ENCODE data around the gene SHCBP1L.

The SHCBP1L gene

DNA sequence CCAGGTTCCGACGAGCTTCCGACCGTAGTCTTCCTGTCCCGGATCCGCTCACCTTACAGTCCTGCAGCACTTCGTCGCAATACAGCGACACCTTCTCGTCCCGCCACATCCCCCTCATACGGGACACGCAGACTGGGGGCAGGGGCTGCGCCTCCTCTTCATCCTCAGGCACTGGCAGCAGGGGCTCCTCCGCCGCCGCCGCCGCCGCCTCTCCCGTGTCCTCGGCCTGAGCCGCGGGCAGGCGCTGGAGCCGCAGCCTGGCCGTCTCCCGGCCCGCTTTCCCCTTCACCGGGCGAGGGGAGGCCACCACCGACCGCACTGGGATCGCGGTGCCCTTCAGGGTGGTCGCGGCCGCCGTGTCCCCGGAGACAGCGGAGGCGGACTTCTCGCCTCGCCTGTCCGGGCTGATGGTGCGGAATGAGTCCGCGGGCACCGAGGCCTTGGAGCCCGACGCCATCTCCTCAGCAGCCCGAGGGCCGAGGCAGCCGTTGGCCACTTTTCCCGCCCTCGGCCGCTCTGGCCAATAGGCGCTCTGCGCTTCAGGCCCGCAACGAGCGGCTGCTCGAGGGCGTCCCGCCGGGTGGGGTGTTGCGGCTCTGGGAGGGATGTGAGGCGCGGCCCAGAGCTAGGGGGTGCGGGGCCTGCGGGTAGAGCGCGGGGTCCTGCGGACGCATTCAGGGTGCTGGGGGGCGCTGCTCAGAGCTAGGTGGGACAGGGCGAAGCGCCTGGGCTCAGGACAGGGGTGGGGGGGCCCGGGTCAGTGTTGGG is at the start of gene SHCBP1L:
Gene SHCBP1L, minus strand, starts transcription at position 490 of the 768 bp plus-strand sequence. Its CDS starts 33 bp downstream, at position 457.
- DNase-seq: no peak

DNA sequence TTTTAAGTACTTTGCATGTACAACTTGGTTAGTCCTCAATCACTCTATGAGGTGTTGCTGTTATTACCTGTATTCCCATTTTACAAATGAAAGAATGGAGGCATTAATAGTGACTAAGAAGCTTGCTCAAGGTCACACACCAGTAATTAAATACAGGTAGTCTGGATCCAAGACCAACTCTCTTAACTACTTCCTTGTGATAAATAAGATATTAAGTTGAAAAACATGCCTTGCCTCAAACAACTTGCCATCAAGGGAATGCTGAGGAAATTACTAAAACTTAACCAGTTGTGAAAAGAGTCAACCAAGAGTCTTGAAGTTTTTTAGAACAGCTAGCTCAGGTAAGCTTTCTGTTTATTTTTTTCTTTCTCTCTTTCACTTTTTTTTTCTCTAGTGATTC is 49.3 kb upstream of the SHCBP1L start:
- no peak for DNase-seq

- DNase-seq: no peak
Measured at GRCh38 chr1:183000167-183000962, 47.4 kb upstream of the SHCBP1L start.

- no peak for DNase-seq
Measured at GRCh38 chr1:182998482-182998881, 45.5 kb upstream of the SHCBP1L start.

DNA sequence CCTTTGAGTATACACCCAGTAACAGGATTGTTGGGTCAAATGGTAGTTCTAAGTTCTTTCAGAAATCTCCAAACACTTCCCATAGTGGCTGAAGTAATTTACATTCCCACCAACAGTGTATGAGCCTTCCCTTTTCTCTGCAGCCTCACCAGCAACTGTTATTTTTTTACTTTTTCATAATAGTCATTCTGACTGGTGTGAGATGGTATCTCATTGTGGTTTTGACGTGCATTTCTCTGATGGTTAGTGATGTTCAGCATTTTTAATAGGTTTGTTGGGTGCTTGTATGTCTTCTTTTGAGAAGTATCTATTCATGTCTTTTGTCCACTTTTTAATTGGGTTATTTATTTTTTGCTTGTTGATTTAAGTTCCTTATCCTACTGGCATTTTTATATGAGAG is 43.9 kb upstream of the SHCBP1L start:
- DNase-seq: no peak

DNA sequence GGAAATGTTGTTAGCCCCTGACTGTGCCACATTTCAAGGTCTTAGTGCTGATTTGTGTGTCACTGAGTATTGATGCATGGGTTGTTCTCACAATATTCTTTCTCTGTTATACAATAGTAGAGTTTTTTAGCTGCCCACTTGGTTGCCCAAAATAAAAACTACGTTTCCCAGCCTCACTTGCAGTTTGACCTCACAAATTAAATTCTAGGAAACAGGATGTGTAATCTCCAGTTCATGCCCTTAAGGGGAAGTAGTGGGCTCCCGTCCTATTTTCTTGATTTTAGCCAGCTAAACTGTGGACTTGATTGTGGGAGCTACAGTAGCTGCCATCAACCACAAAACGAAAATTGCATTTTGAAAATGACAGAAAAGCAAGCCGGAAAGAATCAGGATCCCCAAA is 42.9 kb upstream of the SHCBP1L start:
- no peak for DNase-seq

DNA sequence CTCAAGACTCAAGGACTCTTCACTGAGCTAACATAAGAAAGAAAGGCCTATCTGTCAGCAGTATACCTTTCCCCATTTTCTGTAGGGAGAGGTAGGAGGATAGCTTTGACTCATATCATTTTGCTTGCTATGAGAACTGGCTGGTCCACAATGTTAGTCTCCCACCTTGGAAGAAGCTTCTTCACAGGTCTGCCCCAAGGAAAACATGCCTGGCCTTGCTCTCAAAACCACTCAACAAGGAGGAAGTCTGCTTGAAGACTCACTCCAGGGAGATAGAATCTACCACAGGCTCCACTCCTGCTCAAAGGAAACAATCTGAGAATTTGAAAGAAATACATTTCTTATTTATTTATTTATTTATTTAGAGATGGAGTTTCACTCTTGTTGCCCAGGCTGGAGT is 40.8 kb upstream of the SHCBP1L start:
- DNase-seq: no peak

- no peak for DNase-seq
Measured at GRCh38 chr1:182990413-182991144, 37.6 kb upstream of the SHCBP1L start.

GRCh38 chr1:182985876-182986275 is 32.9 kb upstream of the SHCBP1L start:
- DNase-seq: no peak

- no peak for DNase-seq
Measured at GRCh38 chr1:182984621-182985020, 31.7 kb upstream of the SHCBP1L start.

DNA sequence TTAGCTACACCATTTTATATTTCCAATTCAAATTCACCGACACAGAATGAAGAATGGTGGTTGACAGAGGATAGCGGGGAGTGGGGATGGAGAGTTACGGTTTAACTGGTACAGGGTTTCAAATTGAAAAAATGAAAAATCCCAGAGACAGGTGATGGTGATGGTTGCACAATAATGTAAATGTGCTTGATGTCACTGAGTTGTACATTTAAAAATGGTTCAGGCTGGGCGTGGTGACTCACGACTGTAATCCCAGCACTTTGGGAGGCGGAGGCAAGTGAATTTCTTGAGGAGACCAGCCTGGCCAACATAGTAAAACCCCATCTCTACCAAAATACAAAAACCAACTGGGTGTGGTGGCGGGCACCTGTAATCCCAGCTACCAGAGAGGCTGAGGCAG is 31.2 kb upstream of the SHCBP1L start:
- DNase-seq: no peak

- DNase-seq: no peak
Measured at GRCh38 chr1:182978151-182978853, 25.3 kb upstream of the SHCBP1L start.

DNA sequence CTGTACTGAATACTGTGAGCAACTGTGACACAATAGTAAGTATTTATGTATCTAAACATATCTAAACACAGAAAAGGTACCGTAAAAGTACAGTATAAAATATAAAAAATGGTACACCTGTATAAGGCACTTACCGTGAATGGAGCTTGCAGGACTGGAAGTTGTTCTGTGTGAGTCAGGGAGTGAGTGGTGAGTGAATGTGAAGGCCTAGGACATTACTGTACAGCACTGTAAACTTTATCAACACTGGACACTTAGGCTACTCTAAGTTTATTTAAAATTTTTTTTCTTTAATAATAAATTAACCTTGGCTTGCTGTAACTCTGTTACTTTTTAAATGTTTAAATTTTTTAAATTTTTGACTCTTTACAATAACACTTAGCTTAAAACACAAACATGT is 24.5 kb upstream of the SHCBP1L start:
- no peak for DNase-seq

- no peak for DNase-seq
Measured at GRCh38 chr1:182974506-182975191, 21.7 kb upstream of the SHCBP1L start.

DNA sequence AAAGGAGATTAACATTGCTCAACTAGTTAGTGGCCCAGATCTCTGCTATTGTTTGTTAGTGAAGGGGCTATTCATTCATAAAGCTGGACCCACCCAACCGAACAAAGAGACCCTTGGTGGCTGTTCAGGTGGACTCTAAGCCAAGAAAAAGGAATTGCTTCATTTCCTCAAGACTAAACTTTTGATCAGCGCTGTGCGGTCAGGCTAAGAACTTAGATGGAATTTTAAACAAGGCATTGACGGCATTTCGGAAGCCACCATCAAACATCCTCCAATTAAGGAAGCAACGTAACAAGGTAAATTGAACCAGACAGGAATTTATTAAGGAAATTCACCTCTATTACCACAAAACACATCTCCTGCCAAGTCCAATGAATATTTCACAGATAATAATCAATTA is 19.9 kb upstream of the SHCBP1L start:
- no peak for DNase-seq

- no peak for DNase-seq
Measured at GRCh38 chr1:182972231-182972630, 19.3 kb upstream of the SHCBP1L start.

DNA sequence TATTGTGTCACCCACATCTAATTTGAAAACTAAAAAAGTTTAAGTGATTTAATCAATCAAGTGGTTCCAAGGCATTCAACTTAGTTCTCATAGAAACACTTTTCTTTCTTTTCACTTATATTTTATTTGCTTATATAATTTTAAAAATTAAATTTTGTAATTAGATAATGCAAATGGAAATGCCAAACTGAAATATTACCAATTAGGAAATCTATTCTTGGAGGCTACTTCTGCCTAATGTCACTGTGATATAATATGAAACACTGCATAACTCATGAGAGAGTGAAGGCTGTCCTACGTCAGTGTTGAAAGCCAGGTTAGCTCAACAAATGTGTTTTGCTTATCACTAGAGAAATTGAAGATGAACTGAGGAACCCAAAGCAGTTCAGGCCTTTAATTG is 18.3 kb upstream of the SHCBP1L start:
- no peak for DNase-seq

- DNase-seq: no peak
Measured at GRCh38 chr1:182968836-182969734, 16.1 kb upstream of the SHCBP1L start.

GRCh38 chr1:182968151-182968741 is 15.3 kb upstream of the SHCBP1L start:
- DNase-seq: no peak

GRCh38 chr1:182965861-182966260 is 12.9 kb upstream of the SHCBP1L start:
- DNase-seq: no peak

GRCh38 chr1:182965096-182965495 is 12.1 kb upstream of the SHCBP1L start:
- DNase-seq: no peak

All from NCI-H1436 (cell line).